DLD1 (cell line): ENCODE measurements around the gene HBQ1.
"Not testable (repeated sequence)": the region's sequence is repeated elsewhere in the genome, so short reads cannot be mapped to it uniquely, and the experiment has no call there.

Experiments used
- in situ Hi-C: cut with HindIII; loops from 2 replicates; pipeline ENCODE4 v1.10.0; 2017; ENCODE audit warnings: low sequenced_read_pairs

Gene HBQ1

DNA sequence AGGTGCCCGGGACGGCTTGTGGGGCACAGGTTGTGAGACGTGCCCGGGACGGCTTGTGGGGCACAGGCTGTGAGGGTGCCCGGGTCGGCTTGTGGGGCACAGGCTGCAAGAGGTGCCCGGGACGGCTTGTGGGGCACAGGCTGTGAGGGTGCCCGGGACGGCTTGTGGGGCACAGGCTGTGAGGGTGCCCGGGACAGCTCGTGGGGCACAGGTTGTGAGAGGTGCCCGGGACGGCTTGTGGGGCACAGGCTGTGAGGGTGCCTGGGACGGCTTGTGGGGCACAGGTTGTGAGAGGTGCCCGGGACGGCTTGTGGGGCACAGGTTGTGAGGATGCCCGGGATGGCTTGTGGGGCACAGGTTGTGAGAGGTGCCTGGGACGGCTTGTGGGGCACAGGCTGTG, 20.0 kb upstream of the HBQ1 start:
- in situ Hi-C loops, result not testable (repeated sequence)

DNA sequence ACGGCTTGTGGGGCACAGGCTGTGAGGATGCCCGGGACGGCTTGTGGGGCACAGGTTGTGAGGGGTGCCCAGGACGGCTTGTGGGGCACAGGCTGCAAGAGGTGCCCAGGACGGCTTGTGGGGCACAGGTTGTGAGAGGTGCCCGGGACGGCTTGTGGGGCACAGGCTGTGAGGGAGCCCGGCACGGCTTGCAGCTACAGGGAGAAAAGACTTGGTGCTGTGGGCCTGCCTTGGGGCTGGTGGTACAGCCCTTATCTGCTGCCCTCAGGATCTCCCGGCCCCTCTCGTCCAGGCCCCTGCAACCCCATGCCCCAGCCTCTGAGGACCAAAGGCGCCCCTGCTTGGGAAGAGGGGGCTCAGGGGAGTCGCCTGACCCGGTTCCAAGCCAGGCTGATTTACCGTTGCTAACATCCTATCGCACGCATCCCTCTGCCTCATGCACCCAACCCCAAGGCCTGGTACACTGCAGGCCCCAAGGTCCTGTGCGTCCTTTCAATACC, 19.5 kb upstream of the HBQ1 start:
- in situ Hi-C loops, result no loop called here

DNA sequence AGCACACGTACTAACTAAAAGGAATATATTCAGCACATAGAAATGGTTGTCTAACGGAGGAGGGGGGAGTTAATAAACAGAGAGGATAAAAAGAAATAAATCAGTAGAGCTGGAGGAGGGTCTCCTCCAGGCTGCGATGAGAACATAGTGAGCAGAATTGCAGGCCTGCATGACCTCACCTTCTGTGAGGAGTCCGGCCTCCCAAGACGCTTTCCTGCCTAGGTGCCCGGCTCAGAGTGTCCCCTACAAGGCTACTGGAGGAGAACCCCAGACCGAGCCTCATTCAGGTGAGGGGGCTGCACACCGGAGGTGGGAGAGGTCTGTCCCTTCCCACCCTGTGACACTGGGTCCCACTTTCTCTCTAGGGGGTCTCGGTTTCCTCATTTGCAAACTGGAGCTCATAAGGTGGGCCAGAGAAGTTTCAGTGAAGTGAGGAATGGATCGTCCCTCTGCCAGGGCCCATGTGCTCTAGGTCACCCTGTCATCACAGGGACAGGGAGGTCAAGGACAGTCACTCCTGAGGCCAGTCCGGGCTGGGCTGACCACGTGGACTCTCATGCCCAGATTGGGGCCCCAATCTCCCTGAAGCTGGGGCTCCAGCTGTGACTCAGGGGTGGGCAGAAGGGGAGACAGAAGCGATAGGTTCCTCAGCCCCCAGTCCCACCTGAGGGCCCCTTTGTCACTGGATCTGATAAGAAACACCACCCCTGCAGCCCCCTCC, 17.8 kb upstream of the HBQ1 start:
- in situ Hi-C loops, result no loop called here

DNA sequence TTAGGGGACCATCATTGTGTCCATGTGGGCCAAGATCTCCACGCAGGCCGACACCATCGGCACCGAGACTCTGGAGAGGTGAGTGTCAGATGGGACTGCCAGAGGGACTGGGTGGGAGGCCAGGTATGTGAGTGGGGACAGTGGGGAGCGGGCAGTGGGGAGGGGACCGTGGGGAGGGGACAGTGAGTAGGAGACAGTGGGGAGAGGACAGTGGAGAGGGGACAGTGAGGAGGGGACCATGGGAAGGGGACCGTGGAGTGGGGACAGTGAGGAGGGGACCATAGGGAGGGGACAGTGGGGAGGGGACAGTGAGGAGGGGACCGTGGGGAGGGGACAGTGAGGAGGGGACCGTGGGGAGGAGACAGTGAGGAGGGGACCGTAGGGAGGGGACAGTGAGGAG, 17.1 kb upstream of the HBQ1 start:
- in situ Hi-C loops, result not testable (repeated sequence)

DNA sequence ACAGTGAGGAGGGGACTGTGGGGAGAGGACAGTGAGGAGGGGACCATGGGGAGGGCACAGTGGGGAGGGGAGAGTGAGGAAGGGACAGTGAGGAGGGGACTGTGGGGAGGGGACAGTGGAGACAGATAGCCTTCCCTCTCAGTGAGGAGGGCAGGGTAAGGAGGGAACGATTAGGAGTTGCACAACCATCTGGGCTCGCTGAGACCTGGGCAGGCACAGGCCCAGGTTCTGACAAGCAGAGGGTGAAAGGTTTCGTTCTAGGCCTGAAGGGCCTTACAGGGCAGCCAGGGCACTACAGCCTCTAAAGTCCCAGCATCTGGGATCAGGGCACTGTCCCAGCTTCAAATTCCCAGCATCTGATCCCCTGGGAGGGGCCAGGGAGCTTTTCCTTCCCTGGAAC, 16.6 kb upstream of the HBQ1 start:
- in situ Hi-C loops, result not testable (repeated sequence)

DNA sequence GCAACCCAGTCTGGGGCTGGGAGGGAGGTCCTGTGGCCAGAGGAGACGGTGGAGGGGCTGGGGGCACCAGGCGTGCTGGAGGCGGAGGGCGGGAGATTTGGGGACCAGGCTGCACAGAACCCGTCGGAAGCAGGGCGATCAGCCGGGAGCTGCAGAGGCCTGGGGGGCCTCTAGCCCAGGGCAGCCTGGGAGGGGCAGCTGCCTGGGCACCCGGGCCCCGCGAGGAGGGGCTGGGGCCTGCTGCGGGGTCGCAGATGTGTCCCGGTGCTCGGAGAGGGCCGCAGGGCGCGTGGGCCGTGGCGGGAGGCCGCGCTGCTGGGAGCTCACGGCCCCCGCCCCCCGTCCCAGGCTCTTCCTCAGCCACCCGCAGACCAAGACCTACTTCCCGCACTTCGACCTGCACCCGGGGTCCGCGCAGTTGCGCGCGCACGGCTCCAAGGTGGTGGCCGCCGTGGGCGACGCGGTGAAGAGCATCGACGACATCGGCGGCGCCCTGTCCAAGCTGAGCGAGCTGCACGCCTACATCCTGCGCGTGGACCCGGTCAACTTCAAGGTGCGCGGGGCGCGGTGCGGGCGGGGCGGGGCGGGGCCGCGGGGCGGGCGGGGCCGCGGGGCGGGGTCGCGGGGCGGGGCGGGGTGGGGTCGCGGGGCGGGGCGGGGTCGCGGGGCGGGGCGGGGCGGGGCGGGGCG, 16.0 kb upstream of the HBQ1 start:
- in situ Hi-C loops, result not testable (repeated sequence)

DNA sequence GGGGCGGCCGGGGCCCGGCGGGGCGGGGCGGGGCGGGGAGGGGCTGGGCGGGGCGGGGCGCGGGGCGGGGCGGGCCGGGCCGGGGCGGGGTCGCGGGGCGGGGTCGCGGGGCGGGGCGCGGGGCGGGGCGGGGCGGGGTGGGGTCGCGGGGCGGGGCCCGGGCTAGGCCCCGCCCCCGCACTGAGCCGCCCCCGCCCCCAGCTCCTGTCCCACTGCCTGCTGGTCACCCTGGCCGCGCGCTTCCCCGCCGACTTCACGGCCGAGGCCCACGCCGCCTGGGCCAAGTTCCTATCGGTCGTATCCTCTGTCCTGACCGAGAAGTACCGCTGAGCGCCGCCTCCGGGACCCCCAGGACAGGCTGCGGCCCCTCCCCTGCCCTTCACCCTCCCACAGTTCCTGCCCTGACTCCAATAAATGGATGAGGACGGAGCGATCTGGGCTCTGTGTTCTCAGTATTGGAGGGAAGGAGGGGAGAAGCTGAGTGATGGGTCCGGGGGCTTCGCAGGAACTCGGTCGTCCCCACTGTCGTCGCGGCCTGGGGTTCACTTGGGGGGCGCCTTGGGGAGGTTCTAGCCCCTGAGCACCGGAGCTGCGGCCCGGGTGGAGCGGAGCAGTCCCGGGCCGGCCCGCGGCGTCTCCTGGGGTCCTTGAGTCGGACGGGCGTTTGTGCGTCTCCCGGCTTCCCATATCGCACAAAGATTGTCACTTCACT, 15.3 kb upstream of the HBQ1 start:
- in situ Hi-C loops, result no loop called here

DNA sequence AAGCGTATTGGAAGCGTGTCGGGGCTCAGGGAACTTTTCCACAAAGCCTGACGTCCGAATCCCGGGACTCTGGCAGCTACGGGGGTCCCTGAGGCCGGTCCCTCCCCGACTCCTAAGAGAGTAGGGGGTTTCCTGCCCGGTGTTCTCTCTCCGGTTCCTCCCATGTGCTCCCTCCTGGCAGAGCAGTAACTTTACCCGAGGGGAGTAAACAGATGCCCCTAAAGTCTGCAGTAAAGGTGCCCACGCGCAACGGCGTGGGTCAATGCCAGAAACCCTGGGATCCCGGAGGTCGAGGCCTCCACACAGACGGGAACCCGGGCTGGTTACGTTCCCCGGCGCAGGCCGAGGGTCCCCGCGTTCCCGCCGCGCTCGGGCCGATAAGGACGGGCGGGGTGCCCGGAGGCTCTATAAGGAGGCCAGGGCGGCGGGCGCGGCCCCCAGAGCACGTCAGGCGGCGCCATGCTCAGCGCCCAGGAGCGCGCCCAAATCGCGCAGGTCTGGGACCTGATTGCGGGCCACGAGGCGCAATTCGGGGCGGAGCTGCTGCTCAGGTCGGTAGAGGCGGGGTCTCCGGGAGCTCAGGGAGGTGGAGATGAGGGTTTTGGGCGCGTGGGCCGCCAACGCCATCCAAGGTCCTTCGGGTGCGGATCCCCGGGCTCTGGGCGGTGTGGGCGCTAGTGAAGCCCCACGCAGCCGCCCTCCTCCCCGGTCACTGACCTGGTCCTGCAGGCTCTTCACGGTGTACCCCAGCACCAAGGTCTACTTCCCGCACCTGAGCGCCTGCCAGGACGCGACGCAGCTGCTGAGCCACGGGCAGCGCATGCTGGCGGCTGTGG, 14.5 kb upstream of the HBQ1 start, which contains the start of gene HBM:
Gene HBM, plus strand, starts transcription at position 440 of the 836 bp plus-strand sequence. Its CDS starts 20 bp downstream, at position 460.
- in situ Hi-C loops, result no loop called here

DNA sequence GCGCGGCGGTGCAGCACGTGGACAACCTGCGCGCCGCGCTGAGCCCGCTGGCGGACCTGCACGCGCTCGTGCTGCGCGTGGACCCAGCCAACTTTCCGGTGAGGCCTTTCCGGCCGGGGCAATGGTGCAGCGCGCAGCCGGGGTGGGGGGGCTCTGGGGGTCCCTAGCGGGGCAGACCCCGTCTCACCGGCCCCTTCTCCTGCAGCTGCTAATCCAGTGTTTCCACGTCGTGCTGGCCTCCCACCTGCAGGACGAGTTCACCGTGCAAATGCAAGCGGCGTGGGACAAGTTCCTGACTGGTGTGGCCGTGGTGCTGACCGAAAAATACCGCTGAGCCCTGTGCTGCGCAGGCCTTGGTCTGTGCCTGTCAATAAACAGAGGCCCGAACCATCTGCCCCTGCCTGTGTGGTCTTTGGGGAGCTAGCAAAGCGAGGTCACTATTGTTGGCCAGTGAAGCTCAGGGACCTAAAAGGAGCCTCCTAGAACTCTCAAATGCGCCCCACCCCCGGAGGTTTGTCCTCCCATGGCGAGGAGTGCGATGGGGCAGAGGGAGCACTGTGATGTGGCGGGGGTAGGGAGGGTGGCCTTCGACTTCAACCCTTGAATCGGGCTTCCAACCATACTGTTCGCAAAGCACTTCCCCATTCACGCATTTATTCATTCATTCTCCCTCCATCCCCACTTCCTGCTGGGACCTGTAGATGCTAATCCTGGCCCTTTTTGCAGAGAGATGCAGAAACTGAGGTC, 13.7 kb upstream of the HBQ1 start:
- in situ Hi-C loops, result no loop called here

DNA sequence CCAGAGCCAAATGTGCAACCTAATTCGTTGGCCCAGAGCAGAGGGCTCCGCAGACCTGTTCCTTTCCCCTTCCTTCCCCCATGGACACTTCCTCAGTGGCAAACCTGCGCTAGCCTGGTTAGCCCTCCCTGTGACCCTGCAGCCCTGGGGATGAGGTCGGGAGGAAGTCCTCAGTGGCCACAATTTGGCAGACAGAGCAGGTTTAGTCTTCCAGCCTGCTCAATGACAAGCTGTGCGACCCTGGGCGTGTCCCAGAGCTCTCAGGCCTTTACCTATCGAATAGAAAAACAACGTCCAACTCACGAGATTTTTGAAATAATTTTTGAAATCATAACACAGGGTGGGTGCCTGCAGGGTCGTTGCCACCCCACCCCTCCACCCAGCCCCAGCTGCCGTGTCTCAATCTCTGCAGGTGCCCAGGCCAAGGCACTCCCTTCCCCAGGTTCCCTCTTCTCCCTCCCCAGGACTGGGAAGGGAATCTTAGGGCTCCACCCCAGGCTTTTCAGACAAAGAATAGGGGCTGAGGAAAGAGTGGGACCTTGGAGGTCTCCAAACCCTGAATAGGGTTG, 13.1 kb upstream of the HBQ1 start:
- in situ Hi-C loops, result no loop called here

DNA sequence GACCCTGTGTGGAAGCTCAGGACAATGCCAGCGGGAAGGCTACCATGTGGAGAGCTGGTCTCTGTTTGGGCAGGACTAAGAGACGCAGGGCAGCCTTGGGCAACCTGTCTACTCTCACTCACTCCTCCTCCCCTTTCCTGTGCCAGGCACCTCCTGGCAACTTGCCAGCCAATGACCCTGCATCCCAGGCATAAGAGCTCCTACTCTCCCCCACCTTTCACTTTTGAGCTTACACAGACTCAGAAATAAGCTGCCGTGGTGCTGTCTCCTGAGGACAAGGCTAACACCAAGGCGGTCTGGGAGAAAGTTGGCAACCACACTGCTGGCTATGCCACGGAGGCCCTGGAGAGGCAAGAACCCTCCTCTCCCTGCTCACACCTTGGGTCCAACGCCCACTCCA, 11.8 kb upstream of the HBQ1 start:
- in situ Hi-C loops, result no loop called here

DNA sequence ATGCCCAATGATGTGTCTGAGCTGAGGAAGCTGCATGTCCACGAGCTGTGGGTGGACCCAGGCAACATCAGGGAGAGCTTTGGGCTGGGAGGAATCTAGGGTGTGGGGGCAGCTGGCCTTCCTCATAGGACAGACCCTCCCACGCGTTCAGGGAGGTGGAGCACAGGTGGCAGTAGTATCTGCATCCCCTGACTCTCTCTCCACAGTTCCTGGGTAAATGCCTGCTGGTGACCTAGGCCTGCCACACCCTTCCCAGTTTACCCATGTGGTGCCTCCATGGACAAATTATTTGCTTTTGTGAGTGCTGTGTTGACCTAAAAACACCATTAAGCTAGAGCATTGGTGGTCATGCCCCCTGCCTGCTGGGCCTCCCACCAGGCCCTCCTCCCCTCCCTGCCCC, 11.2 kb upstream of the HBQ1 start:
- in situ Hi-C loops, result no loop called here

DNA sequence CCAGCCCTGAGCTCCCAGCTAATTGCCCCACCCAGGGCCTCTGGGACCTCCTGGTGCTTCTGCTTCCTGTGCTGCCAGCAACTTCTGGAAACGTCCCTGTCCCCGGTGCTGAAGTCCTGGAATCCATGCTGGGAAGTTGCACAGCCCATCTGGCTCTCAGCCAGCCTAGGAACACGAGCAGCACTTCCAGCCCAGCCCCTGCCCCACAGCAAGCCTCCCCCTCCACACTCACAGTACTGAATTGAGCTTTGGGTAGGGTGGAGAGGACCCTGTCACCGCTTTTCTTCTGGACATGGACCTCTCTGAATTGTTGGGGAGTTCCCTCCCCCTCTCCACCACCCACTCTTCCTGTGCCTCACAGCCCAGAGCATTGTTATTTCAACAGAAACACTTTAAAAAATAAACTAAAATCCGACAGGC, 10.2 kb upstream of the HBQ1 start:
- in situ Hi-C loops, result not testable (repeated sequence)

DNA sequence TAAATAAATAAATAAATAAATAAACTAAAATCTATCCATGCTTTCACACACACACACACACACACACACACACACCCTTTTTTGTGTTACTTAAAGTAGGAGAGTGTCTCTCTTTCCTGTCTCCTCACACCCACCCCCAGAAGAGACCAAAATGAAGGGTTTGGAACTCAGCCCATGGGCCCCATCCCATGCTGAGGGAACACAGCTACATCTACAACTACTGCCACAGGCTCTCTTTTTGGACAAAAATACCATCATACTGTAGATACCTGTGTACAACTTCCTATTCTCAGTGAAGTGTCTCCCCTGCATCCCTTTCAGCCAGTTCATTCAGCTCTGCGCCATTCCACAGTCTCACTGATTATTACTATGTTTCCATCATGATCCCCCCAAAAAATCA, 9.5 kb upstream of the HBQ1 start:
- in situ Hi-C loops, result no loop called here

DNA sequence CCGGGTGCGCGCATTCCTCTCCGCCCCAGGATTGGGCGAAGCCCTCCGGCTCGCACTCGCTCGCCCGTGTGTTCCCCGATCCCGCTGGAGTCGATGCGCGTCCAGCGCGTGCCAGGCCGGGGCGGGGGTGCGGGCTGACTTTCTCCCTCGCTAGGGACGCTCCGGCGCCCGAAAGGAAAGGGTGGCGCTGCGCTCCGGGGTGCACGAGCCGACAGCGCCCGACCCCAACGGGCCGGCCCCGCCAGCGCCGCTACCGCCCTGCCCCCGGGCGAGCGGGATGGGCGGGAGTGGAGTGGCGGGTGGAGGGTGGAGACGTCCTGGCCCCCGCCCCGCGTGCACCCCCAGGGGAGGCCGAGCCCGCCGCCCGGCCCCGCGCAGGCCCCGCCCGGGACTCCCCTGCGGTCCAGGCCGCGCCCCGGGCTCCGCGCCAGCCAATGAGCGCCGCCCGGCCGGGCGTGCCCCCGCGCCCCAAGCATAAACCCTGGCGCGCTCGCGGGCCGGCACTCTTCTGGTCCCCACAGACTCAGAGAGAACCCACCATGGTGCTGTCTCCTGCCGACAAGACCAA, 7.8 kb upstream of the HBQ1 start, which contains the start of gene HBA2:
Gene HBA2, plus strand, starts transcription at position 503 of the 568 bp plus-strand sequence. Its CDS starts 37 bp downstream, at position 540.
- in situ Hi-C loops, result not testable (repeated sequence)

DNA sequence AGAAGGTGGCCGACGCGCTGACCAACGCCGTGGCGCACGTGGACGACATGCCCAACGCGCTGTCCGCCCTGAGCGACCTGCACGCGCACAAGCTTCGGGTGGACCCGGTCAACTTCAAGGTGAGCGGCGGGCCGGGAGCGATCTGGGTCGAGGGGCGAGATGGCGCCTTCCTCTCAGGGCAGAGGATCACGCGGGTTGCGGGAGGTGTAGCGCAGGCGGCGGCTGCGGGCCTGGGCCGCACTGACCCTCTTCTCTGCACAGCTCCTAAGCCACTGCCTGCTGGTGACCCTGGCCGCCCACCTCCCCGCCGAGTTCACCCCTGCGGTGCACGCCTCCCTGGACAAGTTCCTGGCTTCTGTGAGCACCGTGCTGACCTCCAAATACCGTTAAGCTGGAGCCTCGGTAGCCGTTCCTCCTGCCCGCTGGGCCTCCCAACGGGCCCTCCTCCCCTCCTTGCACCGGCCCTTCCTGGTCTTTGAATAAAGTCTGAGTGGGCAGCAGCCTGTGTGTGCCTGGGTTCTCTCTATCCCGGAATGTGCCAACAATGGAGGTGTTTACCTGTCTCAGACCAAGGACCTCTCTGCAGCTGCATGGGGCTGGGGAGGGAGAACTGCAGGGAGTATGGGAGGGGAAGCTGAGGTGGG, 6.9 kb upstream of the HBQ1 start:
- in situ Hi-C loops, result not testable (repeated sequence)

DNA sequence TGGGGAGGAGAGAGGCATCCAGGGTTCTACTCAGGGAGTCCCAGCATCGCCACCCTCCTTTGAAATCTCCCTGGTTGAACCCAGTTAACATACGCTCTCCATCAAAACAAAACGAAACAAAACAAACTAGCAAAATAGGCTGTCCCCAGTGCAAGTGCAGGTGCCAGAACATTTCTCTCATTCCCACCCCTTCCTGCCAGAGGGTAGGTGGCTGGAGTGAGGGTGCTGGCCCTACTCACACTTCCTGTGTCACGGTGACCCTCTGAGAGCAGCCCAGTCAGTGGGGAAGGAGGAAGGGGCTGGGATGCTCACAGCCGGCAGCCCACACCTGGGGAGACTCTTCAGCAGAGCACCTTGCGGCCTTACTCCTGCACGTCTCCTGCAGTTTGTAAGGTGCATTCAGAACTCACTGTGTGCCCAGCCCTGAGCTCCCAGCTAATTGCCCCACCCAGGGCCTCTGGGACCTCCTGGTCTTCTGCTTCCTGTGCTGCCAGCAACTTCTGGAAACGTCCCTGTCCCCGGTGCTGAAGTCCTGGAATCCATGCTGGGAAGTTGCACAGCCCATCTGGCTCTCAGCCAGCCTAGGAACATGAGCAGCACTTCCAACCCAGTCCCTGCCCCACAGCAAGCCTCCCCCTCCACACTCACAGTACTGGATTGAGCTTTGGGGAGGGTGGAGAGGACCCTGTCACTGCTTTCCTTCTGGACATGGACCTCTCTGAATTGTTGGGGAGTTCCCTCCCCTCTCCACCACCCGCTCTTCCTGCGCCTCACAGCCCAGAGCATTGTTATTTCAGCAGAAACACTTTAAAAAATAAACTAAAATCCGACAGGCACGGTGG, 6.1 kb upstream of the HBQ1 start:
- in situ Hi-C loops, result not testable (repeated sequence)
